GM19193 (cell line): ENCODE data around the gene ARMH1.

Experiments
- POLR2A ChIP-seq: IDR thresholded peaks from 4 replicates; pipeline ENCODE4 v1.6.1; 2011; ENCODE audit not compliant: insufficient read depth, insufficient read length; ENCODE audit errors: extremely low read depth

Gene ARMH1

GRCh38 chr1:44739307-44740178 is 65.0 kb downstream of the ARMH1 start, which contains the start of gene KIF2C:
KIF2C (plus strand) TSS chr1:44739837; CDS start chr1:44739933, 96 bp downstream.
- peak; percentile 96 for TF ChIP-seq POLR2A

- TF ChIP-seq POLR2A, result no peak
Measured at GRCh38 chr1:44740179-44740617, 65.7 kb downstream of the ARMH1 start.

DNA sequence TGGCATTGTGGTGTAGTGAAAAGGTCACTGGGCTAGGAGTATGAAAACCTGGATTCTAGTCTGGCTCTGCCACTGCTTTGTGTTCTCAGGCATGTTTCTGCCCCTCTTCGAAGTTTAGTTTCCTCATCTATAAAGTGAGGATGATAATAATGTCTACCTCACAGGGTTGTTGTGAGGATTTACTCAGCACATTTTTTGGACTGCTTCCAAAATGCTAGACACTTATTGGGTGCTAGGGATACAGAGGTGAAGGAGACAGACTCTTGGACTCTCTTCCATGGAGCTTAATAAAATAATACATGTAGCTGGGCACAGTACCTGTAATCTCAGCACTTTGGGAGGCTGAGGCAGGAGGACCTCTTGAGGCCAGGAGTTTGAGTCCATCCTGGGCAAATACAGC is 68.7 kb downstream of the ARMH1 start:
- no peak for TF ChIP-seq POLR2A

DNA sequence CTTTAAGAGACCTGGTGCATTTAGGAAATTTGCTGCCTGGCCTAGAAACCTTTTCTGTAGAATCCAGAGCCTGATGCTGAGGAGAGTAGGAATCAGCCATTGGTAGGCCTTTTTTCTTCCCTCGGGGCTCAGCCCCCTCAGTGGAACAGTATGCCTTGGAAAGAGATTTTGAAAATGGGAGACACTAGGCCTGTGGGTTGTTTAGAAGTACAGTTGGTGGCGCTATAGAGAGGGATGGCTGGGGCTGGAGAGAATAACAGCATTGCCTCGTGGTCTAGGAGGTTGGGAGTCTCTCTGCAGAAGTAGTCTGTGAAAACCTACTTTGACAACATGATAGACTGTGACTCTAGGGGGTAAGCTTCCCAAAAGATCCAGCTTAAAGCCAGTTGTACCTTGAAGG is 73.4 kb downstream of the ARMH1 start:
- TF ChIP-seq POLR2A, result no peak

GRCh38 chr1:44757420-44757819 is 82.9 kb downstream of the ARMH1 start:
- peak; percentile 38 for TF ChIP-seq POLR2A

DNA sequence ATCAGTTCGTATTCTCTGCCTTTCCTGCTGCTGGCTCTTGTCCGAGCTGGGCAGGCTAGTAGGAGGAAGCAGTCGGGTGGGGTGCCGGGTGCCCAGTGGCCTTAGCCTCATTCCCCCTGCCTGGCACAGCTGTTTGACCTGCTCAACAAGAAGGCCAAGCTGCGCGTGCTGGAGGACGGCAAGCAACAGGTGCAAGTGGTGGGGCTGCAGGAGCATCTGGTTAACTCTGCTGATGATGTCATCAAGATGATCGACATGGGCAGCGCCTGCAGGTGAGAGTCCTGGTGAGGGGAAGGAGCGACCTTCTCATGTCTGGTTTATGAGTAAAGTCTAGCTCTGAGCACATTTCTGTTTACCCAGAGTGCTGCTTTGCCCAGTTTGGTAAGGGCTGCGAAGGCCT is 84.6 kb downstream of the ARMH1 start:
- TF ChIP-seq POLR2A, result no peak

GRCh38 chr1:44760876-44761275 is 86.4 kb downstream of the ARMH1 start:
- no peak for TF ChIP-seq POLR2A
